SK-N-SH treated with all-trans-retinoic acid at 6 μM for 48 hours (cell line): Measurements from ENCODE around the gene FAM81B.

Experiments
- ATAC-seq: fragments of 200-7000 bp; cut with Tn5 transposase; 3 replicates; pipeline ENCODE4 v1.9.1; 2020; ENCODE audit warnings: mild to moderate bottlenecking, moderate library complexity
- ARNTL ChIP-seq: fragments of 450-650 bp; formaldehyde crosslinking; IDR thresholded peaks from 2 replicates; pipeline ENCODE4 v1.5.0; 2020; ENCODE audit warnings: low read depth, mild to moderate bottlenecking, moderate library complexity, borderline replicate concordance
- BACH2 ChIP-seq: fragments of 250-450 bp; sonication (Bioruptor Pico); IDR thresholded peaks from 2 replicates; pipeline ENCODE4 v1.9.0; 2021; ENCODE audit warnings: mild to moderate bottlenecking, borderline replicate concordance
- CSDC2 ChIP-seq: fragments of 250-450 bp; sonication (Bioruptor Pico); IDR thresholded peaks from 2 replicates; pipeline ENCODE4 v1.5.0; 2020; ENCODE audit warnings: mild to moderate bottlenecking, moderate library complexity
- ESRRG ChIP-seq: fragments of 250-450 bp; sonication (Bioruptor Pico); IDR thresholded peaks from 2 replicates; pipeline ENCODE4 v1.6.1; 2021; ENCODE audit warnings: mild to moderate bottlenecking
- GLIS3 ChIP-seq: fragments of 250-450 bp; sonication (Bioruptor Pico); IDR thresholded peaks from 2 replicates; pipeline ENCODE4 v1.5.0; 2020; ENCODE audit warnings: mild to moderate bottlenecking, moderate library complexity
- ISL1 ChIP-seq: fragments of 250-450 bp; sonication (Bioruptor Pico); IDR thresholded peaks from 2 replicates; pipeline ENCODE4 v2.1.2; 2022; ENCODE audit warnings: mild to moderate bottlenecking, moderate library complexity
- OSR1 ChIP-seq: fragments of 250-450 bp; sonication (Bioruptor Pico); IDR thresholded peaks from 2 replicates; pipeline ENCODE4 v1.8.0; 2022; ENCODE audit warnings: moderate library complexity, mild to moderate bottlenecking, inconsistent platforms
- PPARA ChIP-seq: fragments of 250-450 bp; sonication (Bioruptor Pico); IDR thresholded peaks from 2 replicates; pipeline ENCODE4 v1.5.0; 2020; ENCODE audit warnings: mild to moderate bottlenecking, borderline replicate concordance
- RARB ChIP-seq: fragments of 250-450 bp; sonication (Bioruptor Pico); IDR thresholded peaks from 2 replicates; pipeline ENCODE4 v1.8.0; 2021; ENCODE audit warnings: mild to moderate bottlenecking, moderate library complexity
- SNAI2 ChIP-seq: fragments of 250-450 bp; sonication (Bioruptor Pico); IDR thresholded peaks from 2 replicates; pipeline ENCODE4 v1.5.0; 2020; ENCODE audit warnings: mild to moderate bottlenecking, moderate library complexity
- TCF4 ChIP-seq: fragments of 250-450 bp; sonication (Bioruptor Pico); IDR thresholded peaks from 2 replicates; pipeline ENCODE4 v1.8.0; 2021; ENCODE audit warnings: mild to moderate bottlenecking, moderate library complexity, borderline replicate concordance
- ZC3H10 ChIP-seq: fragments of 250-450 bp; sonication (Bioruptor Pico); IDR thresholded peaks from 2 replicates; pipeline ENCODE4 v1.5.1; 2021; ENCODE audit warnings: mild to moderate bottlenecking, moderate library complexity
- ZFP3 ChIP-seq: fragments of 250-450 bp; sonication (Bioruptor Pico); IDR thresholded peaks from 2 replicates; pipeline ENCODE4 v1.5.0; 2020; ENCODE audit warnings: mild to moderate bottlenecking, moderate library complexity
- ZNF565 ChIP-seq: fragments of 450-650 bp; formaldehyde crosslinking; conservative IDR thresholded peaks from 2 replicates; pipeline ENCODE4 v1.5.0; 2020; ENCODE audit warnings: low read depth, mild to moderate bottlenecking, moderate library complexity
- ZNF70 ChIP-seq: fragments of 450-650 bp; formaldehyde crosslinking; IDR thresholded peaks from 2 replicates; pipeline ENCODE4 v1.5.0; 2020; ENCODE audit warnings: mild to moderate bottlenecking, moderate library complexity
- ZNF8 ChIP-seq: fragments of 450-650 bp; formaldehyde crosslinking; IDR thresholded peaks from 2 replicates; pipeline ENCODE4 v1.5.0; 2020; ENCODE audit warnings: mild to moderate bottlenecking, moderate library complexity
- TF ChIP-seq, protein P1 (sequence below): fragments of 250-450 bp; sonication (Bioruptor Pico); IDR thresholded peaks from 2 replicates; pipeline ENCODE4 v1.5.0; 2020; ENCODE audit warnings: mild to moderate bottlenecking, moderate library complexity
- TF ChIP-seq, protein P2 (sequence below): fragments of 250-450 bp; sonication (Bioruptor Pico); IDR thresholded peaks from 2 replicates; pipeline ENCODE4 v1.5.1; 2020; ENCODE audit warnings: low read depth, mild to moderate bottlenecking, moderate library complexity
- TF ChIP-seq, protein P3 (sequence below): fragments of 250-450 bp; sonication (Bioruptor Pico); IDR thresholded peaks from 2 replicates; pipeline ENCODE4 v1.8.0; 2021; ENCODE audit warnings: low read depth, mild to moderate bottlenecking, moderate library complexity, borderline replicate concordance
- TF ChIP-seq, protein P4 (sequence below): fragments of 250-450 bp; sonication (Bioruptor Pico); IDR thresholded peaks from 2 replicates; pipeline ENCODE4 v1.5.1; 2021; ENCODE audit warnings: mild to moderate bottlenecking, moderate library complexity

The FAM81B gene

DNA sequence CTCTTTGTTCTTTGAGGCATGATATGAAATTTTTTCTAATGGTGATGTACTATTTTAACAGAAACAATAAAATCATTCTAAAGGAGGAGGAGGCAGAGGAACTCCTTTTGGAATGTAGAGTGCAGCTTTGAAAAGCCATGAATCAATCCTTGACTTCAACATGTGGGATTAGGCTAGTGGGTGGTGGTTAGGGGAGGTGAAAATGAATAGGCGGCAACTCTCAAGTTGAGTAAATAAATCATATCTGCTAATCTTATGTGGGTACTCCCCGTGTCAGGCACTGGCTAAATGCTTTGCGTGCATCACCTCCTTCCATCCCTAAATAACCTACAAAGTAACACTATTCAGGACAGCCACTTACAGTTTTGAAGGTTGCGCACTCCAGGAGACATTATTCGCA lies 35.1 kb downstream of the FAM81B start (continued):
- TF ChIP-seq, protein P1, sequence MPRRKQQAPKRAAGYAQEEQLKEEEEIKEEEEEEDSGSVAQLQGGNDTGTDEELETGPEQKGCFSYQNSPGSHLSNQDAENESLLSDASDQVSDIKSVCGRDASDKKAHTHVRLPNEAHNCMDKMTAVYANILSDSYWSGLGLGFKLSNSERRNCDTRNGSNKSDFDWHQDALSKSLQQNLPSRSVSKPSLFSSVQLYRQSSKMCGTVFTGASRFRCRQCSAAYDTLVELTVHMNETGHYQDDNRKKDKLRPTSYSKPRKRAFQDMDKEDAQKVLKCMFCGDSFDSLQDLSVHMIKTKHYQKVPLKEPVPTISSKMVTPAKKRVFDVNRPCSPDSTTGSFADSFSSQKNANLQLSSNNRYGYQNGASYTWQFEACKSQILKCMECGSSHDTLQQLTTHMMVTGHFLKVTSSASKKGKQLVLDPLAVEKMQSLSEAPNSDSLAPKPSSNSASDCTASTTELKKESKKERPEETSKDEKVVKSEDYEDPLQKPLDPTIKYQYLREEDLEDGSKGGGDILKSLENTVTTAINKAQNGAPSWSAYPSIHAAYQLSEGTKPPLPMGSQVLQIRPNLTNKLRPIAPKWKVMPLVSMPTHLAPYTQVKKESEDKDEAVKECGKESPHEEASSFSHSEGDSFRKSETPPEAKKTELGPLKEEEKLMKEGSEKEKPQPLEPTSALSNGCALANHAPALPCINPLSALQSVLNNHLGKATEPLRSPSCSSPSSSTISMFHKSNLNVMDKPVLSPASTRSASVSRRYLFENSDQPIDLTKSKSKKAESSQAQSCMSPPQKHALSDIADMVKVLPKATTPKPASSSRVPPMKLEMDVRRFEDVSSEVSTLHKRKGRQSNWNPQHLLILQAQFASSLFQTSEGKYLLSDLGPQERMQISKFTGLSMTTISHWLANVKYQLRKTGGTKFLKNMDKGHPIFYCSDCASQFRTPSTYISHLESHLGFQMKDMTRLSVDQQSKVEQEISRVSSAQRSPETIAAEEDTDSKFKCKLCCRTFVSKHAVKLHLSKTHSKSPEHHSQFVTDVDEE (CRISPR knock-in tag): no peak

DNA sequence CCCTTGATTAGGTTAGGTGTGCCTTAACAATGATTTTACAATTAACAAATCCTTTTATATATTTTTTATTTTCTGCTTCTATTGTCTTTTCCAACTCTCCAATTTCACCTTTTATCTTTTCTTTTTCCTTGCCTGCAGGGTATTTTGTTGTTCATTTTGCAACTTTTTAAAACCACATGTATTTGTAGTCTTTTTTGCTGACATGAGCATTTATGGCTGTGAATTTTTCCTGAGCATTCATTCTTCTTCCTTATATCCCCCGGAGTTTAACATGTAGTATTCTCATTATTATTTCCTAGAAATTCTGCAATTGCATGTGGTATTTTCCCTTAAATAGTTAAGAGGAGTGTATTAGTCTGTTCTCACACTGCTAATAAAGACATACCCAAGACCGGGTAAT lies 41.6 kb downstream of the FAM81B start:
- TF ChIP-seq ZC3H10 (CRISPR knock-in tag) (no peak), ZNF70 (CRISPR knock-in tag) (no peak), ESRRG (no peak), PPARA (CRISPR knock-in tag) (no peak)

DNA sequence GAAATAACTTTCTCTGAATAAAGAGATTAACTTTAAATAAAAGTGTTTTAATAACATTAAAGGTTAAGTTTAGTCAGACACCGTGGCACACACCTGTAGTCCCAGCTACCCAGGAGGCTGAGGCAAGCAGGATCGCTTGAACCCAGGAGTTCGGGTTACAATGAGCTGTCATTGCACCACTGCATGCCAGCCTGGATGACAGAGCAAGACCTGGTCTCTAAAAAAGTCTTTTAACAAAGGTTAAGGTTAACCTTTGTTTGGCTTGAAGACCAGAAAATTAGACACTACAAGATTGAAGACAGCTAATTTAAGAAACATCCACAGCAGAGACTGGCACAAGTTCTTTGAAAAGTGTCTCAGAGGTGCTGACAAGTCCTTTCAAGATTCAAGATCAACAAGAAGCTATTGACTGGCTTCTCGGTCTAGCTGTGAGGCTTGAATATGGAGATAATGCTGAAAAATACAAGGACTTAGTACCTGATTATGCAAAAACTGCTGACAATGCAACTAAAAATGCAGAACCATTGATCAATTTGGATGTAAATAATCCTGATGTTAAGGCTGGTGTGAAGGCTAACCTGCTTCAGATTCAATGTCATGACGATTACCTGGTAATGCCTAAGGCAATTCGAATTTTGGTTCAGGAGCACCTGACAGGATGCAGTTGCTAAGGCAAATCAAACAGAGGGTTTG lies 48.8 kb downstream of the FAM81B start:
- no peak for ATAC-seq
- TF ChIP-seq OSR1 (CRISPR knock-in tag) (no peak), TCF4 (CRISPR knock-in tag) (no peak), ZNF565 (no peak), CSDC2 (CRISPR knock-in tag) (no peak), ZFP3 (CRISPR knock-in tag) (no peak), PPARA (CRISPR knock-in tag) (no peak), BACH2 (CRISPR knock-in tag) (no peak), ZC3H10 (CRISPR knock-in tag) (no peak), ESRRG (no peak)
- TF ChIP-seq, protein P2, sequence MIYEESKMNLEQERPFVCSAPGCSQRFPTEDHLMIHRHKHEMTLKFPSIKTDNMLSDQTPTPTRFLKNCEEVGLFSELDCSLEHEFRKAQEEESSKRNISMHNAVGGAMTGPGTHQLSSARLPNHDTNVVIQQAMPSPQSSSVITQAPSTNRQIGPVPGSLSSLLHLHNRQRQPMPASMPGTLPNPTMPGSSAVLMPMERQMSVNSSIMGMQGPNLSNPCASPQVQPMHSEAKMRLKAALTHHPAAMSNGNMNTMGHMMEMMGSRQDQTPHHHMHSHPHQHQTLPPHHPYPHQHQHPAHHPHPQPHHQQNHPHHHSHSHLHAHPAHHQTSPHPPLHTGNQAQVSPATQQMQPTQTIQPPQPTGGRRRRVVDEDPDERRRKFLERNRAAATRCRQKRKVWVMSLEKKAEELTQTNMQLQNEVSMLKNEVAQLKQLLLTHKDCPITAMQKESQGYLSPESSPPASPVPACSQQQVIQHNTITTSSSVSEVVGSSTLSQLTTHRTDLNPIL (CRISPR knock-in tag): no peak
- TF ChIP-seq, protein P3, sequence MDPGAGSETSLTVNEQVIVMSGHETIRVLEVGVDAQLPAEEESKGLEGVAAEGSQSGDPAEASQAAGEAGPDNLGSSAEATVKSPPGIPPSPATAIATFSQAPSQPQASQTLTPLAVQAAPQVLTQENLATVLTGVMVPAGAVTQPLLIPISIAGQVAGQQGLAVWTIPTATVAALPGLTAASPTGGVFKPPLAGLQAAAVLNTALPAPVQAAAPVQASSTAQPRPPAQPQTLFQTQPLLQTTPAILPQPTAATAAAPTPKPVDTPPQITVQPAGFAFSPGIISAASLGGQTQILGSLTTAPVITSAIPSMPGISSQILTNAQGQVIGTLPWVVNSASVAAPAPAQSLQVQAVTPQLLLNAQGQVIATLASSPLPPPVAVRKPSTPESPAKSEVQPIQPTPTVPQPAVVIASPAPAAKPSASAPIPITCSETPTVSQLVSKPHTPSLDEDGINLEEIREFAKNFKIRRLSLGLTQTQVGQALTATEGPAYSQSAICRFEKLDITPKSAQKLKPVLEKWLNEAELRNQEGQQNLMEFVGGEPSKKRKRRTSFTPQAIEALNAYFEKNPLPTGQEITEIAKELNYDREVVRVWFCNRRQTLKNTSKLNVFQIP (CRISPR knock-in tag): no peak

More for the DNA sequence above, 41.6 kb downstream of the FAM81B start:
- ATAC-seq: no peak

DNA sequence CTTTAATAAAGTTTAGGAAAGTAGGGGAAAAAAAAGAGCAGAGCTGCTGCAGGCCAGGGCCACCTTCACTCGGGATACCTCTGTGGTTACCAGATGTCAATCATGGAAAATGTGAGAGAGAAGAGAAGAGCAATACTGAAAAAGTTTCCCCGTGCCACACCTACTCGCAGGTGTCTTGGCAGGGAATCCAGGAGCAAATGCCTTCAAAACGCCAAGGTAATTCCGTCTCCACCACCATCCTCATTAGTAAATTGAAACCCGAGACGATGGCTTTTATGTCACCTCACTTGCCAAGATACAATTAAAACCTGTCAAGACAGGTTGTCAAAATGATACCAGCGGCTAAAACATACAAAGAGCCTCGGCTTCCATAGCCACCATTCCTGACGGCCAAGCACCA lies 49.7 kb downstream of the FAM81B start:
- ATAC-seq: no peak
- no peak for TF ChIP-seq ISL1 (CRISPR knock-in tag)
- TF ChIP-seq ESRRG: no peak
- TF ChIP-seq TCF4 (CRISPR knock-in tag): no peak
- no peak for TF ChIP-seq RARB (CRISPR knock-in tag)
- TF ChIP-seq ZNF8 (CRISPR knock-in tag): no peak
- TF ChIP-seq, protein P2 (CRISPR knock-in tag): no peak
- TF ChIP-seq ARNTL (CRISPR knock-in tag): no peak
- TF ChIP-seq, protein P4, sequence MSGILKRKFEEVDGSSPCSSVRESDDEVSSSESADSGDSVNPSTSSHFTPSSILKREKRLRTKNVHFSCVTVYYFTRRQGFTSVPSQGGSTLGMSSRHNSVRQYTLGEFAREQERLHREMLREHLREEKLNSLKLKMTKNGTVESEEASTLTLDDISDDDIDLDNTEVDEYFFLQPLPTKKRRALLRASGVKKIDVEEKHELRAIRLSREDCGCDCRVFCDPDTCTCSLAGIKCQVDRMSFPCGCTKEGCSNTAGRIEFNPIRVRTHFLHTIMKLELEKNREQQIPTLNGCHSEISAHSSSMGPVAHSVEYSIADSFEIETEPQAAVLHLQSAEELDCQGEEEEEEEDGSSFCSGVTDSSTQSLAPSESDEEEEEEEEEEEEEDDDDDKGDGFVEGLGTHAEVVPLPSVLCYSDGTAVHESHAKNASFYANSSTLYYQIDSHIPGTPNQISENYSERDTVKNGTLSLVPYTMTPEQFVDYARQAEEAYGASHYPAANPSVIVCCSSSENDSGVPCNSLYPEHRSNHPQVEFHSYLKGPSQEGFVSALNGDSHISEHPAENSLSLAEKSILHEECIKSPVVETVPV (CRISPR knock-in tag): no peak

DNA sequence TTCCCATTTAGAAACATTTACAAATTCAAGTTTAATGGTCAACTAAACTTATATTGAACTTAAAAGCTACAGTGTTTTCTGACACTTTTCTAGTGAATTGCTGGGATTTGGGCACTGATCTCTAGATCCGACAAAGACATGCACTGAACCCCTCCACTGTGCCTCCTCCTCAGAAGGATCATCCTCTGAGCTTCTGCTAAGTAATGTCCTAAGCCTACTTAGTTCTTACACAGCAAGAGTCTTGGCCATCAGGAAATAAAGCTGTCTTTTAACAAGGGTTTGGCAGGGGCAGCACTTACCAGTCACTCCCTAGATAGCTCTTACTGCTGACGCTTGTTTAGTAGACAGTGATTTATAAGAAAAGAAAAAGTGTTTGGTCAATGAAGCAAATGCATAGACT lies 50.5 kb downstream of the FAM81B start:
- ATAC-seq: no peak
- TF ChIP-seq SNAI2 (CRISPR knock-in tag): no peak
- no peak for TF ChIP-seq PPARA (CRISPR knock-in tag)
- no peak for TF ChIP-seq BACH2 (CRISPR knock-in tag)
- no peak for TF ChIP-seq ZNF70 (CRISPR knock-in tag)
- TF ChIP-seq GLIS3 (CRISPR knock-in tag): no peak
- TF ChIP-seq RARB (CRISPR knock-in tag): no peak
- TF ChIP-seq, protein P1 (CRISPR knock-in tag): no peak
- TF ChIP-seq ZFP3 (CRISPR knock-in tag): no peak
- TF ChIP-seq CSDC2 (CRISPR knock-in tag): no peak
- TF ChIP-seq ZNF8 (CRISPR knock-in tag): no peak
- no peak for TF ChIP-seq ZC3H10 (CRISPR knock-in tag)
